NCI-H2107 (cell line): Measurements from ENCODE around the gene CENPT.

Experiments used
- DNase-seq: peaks from one replicate; lab custom pipeline; 2025; lab: John Stamatoyannopoulos, UW

CENPT gene

GRCh38 chr16:67847064-67847861, at the start of gene CENPT:
TSS of gene CENPT (minus strand) at chr16:67847693. CDS start at chr16:67833859, 13,834 bp downstream.
- no peak for DNase-seq

- DNase-seq, result no peak
Measured at GRCh38 chr16:67897231-67897630, 49.7 kb upstream of the CENPT start.

- DNase-seq, result no peak
Measured at GRCh38 chr16:67893743-67894399, 46.4 kb upstream of the CENPT start.

GRCh38 chr16:67892899-67893742, 45.6 kb upstream of the CENPT start, which contains the start of gene PSKH1:
TSS of gene PSKH1 (plus strand) at chr16:67893254. CDS start at chr16:67908750, 15,496 bp downstream.
- DNase-seq, result peak; percentile 86

- DNase-seq, result no peak
Measured at GRCh38 chr16:67892375-67892774, 44.9 kb upstream of the CENPT start.

GRCh38 chr16:67888331-67888730, 40.8 kb upstream of the CENPT start:
- no peak for DNase-seq

GRCh38 chr16:67886387-67886786, 38.9 kb upstream of the CENPT start:
- no peak for DNase-seq

GRCh38 chr16:67885976-67886375, 38.5 kb upstream of the CENPT start:
- DNase-seq, result no peak

GRCh38 chr16:67885545-67885944, 38.1 kb upstream of the CENPT start:
- DNase-seq, result no peak

GRCh38 chr16:67884684-67885083, 37.2 kb upstream of the CENPT start, which contains the start of gene NRN1L:
TSS of gene NRN1L (plus strand) at chr16:67884885. CDS start at chr16:67884904, 19 bp downstream.
- DNase-seq, result no peak

- peak; percentile 29 for DNase-seq
Measured at GRCh38 chr16:67883872-67884261, 36.4 kb upstream of the CENPT start.

GRCh38 chr16:67883146-67883871, 35.8 kb upstream of the CENPT start:
- no peak for DNase-seq

- DNase-seq, result no peak
Measured at GRCh38 chr16:67882374-67883145, 35.1 kb upstream of the CENPT start.

- no peak for DNase-seq
Measured at GRCh38 chr16:67881621-67882161, 34.2 kb upstream of the CENPT start.

- DNase-seq, result no peak
Measured at GRCh38 chr16:67880584-67880983, 33.1 kb upstream of the CENPT start.

GRCh38 chr16:67879936-67880335, 32.4 kb upstream of the CENPT start:
- DNase-seq, result no peak

- no peak for DNase-seq
Measured at GRCh38 chr16:67879462-67879861, 32.0 kb upstream of the CENPT start.

- no peak for DNase-seq
Measured at GRCh38 chr16:67878846-67879245, 31.4 kb upstream of the CENPT start.

GRCh38 chr16:67878232-67878631, 30.7 kb upstream of the CENPT start:
- DNase-seq, result no peak

- no peak for DNase-seq
Measured at GRCh38 chr16:67877064-67877463, 29.6 kb upstream of the CENPT start.

- DNase-seq, result no peak
Measured at GRCh38 chr16:67874372-67874771, 26.9 kb upstream of the CENPT start.
